8988T (cell line): ENCODE measurements around the gene STRA6.

Source experiments
- DNase-seq: peaks from one replicate; pipeline ENCODE4 v3.0.0; 2011

STRA6 gene

DNA sequence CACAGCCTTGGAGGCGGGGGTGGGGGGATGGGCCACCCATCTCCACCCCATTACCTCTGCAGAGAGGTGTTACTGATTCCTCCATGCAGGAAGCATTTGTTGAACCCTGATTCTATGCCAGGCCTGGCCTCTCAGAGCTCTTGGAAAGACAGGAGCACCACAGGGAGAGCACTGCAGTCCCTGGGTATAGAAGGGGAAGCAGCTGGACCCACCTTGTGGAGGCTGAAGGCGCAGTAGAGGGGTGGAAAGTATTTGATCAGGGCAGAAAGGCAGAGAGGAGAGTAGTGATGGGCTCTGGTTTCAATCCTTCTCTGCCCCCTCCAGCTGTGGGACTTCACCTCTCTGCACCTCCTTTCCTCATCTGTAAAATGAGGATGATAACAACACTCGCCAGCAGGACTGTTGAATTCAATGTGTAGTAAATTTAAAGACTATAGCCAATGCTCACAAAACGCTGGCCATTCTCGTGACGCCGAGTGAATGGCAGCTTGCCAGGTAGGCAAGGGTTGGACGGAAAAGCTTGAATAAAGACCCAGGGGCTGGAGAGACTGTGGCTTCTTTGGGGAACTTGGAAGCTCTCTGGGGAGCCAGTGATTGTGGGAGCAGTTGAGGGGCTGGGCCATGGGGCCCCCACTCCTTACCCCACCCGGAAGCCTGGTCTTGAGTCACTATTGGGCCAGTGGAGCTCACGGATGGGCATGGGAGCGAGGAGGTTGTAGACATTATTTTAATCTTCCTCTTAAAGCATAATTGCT is 25.6 kb upstream of the STRA6 start:
- no peak for DNase-seq

DNA sequence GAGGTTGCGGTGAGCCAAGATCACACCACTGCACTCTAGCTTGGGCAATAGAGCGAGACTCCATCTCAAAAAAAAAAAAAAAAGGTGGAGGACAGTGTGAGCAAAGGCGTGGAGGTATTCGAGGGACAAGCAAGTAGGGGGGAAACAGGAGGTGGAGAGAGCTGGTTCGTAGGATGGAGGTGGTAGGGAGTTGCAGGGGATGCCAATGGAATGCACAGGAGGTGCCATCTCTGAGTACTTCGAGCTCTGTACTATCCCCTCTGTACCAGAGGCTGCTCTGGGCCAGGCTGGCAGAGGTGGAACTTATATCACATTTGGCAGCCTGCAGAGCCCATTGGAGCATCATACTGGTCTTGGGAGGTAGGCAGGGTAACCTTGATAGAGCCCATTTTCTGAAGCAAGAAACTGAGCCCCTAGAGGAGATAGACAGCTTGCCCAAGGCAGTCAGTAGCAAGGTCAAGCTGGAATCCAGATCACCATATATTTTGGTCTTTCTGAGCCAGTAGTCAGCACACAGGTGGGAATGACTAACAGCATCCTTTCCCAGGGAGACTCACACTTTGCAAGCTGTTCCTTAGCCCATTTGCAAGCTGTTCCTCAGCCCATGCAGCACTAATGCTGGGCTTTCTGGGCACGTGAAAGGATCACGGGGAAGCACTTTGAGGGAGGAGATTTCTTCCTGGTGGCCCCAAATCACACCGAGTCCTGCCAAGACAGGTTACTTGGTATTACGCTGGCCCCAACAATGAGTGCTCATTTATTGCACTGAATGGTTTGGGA is 24.4 kb upstream of the STRA6 start:
- DNase-seq: no peak

DNA sequence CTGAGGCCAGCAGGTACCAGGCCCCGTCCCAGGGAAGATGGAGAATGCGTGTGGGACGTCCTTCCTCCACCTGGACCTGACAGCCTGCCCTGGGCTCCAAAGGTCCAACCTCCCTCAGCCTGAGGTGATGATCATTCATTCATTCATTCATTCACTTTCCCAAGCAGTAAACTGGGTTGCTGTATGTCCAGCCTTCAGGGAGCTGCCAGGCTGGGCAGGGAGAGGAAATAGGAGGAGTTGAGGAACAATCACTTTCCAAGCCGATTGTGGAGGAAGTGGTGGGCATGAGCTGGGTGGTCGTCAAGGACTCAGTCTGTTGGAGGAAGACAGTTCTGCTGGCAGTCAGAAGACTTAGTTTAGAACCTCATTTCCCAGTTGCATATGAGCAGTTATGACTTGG is 23.3 kb upstream of the STRA6 start:
- no peak for DNase-seq

DNA sequence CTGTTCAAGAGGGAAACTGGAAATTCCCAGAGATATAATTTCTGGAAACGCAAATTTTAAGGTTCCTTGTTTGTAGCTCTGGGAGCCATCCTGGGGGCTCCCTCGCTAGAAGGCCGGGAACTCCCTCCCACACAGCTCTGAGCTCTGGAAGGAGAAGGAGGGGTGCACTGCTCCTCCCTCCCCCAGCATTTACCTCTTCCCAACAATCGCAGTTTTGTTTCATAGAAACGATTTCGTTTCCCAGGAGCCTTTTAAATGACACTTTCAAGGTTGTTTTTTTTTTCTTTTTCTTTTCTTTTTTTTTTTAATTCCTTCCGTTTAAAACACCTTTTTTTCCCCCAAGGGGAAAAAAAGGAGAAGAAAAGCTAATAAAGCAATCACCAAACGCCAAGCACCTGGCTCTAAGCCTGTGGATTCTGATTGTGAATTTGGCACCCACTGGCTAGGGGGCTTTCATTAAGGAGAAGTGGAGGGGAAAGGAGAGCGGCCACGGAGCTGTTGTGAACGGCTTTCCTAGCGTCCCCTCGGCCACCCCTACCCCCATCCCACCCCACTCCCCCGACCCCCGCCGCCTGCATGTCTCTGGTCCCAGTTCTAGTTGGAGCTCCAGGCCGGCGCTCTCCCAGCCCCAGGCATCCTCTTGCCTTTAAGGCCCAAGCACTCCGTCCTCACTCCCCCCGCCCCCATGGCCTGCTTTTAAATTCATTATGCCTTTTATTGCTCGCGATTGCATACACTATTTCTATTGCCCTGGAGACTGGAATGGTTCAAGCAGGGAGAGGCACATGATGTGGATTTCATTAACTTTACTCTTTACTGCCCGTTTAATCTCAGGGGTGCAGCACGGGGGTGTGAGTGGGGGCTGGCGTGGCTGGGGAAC is 19.9 kb upstream of the STRA6 start:
- no peak for DNase-seq

DNA sequence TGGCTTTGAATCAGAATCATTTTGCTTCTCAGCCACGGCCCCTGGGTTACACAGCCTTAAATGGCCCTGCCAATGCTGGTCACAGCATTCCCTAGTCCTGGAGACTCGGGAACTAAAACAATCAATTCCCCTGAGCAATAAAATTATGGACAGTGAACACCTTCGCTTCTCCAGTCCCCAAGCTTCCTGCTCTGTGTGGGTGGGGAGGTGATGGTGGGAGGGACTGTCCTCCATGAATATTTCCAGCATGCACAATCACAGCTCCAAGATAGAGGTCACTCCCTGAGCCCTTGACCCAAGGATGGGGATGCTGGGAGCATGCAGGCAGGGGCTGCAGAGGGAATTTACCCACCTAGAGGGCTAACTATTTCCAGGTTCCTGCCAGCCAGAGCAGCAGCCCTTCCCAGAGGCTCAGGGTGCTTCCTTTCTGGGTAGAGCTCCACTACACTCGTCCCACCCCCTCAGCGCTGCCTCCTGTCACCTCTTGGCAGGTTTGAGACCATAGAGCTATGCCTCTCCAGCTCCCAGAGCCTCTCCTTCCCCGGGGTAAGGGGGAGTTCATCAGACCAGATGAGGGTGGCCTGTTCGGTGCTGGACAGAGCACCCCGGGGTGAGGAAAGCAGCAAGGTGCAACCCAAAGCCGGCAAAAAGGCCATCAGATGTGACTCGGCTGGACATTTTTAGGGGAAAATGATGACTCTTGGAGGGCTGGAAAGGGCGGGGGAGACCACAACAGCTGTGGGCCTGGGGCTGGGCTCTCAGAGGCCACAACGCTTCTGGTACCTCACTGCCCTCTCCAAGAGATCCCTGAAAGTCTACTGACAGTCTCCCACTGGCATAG is 19.0 kb upstream of the STRA6 start:
- DNase-seq: no peak

DNA sequence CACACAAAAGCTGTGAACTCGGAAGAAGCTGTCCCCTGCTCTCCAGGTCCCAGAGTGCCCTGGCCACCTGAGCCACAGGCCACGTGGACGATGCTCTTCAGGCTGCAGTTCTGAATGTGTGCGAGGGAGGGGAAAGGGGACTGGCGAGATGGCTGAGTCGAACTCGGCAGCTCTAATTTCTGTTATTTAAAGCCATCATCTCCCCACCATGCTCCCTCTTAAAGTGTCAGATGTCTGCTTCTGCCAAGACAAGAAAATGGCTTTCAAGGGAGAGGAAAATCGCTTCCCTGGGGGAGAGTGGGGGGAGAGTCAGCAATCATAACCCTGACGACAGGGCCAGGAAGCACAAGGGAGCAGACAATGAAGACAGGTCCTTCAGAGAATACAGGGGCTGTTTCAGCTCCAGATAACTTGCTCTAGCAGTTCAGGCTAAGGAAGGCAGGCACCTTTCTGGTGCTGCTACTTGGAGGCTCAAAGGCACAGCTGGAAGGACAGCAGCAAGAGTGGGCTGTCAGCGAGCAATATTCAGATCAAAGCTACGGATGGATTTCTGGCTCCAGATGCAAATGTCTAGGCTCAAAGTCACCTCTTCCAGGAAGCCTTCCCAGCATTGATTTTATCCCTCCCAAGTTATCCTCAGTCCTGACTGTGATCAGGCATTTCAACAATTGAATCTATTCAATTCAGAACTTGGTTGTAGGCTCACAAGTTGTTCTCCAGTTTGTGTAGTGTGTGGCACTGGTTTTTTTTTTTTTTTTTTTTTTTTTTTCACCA is 18.1 kb upstream of the STRA6 start:
- DNase-seq: no peak

DNA sequence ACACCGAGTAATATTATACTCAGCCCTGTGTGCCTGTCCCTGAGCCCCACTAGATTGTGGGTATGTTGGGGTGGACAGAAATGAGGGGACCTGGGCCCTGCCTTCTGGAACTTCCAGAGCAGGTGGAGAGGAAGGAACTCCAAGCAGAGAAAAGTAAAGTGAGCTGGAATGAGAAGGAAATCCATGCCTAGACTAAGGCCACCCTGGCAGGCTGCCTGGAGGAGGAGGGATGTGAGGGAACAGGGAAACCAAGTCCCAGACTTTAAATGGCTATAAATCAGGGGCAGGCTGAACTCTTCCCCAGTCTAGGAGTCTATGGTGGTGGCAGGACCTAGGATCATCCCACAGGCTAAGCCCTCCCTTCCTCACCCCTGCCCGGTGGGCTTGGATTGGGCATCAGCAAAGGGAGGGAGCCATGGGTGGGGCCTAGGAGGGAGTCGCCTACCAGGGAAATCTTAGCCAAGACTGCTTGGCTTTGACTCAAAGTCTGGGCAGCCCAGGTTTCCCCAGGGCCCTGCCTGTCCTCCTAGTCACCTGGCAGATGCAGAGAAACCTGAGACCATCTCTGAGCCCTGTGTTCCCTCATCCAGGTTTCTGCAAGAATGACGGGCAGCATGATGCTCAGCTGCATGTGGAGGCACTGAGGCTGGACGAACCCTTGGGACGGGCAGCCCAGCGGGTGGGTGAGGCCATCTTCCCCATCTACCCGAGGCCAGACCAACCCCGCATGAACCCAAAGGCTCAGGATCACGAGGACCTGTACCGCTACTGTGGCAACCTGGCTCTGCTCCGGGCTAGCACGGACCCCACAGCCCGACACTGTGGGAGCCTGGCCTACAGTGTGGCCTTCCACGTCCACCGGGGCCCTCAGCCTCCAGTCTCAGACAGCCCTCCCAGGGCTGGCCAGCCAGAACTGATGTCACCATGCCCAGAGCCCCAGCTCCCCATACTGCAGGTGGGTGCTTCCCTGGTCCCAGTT is 15.6 kb upstream of the STRA6 start:
- DNase-seq: no peak

DNA sequence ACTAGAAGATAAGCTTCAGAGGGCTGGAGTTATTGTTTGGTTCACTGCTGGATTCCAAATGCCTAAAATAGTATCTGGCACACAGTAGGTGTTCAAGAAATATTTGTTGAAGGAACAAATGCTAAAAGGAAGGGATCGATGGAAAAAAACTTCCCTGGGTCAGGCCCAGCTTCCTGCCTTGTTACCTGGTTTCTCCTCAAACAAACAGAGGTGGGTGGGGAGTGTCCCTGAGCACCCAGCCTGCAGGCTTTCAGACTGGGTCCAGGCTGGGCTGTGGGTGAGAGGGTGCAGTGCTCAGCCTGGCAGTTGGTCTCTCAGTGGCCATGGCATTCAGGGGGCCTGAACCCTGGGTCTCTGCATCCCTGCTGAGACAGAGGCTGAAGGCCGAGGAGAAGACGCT is 14.4 kb upstream of the STRA6 start:
- no peak for DNase-seq

DNA sequence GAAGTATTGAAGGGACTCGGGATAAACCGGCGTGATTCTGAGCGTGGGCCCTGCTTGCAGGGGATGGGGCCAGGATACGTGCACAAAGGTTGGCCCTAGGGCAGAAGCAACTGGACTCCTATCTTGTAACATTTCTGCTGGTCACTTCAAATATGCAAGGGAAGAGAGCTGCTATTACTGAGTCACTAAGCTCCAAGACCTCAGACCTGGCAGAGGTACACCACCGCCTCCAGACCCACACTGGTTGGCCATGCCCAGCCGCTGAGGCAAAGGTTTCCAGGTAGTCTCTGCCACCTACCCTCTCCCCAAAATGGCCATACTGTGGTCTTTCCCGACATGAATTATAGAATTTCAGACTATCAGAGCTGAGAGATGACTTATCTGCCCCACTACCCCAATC is 13.4 kb upstream of the STRA6 start:
- DNase-seq: no peak

DNA sequence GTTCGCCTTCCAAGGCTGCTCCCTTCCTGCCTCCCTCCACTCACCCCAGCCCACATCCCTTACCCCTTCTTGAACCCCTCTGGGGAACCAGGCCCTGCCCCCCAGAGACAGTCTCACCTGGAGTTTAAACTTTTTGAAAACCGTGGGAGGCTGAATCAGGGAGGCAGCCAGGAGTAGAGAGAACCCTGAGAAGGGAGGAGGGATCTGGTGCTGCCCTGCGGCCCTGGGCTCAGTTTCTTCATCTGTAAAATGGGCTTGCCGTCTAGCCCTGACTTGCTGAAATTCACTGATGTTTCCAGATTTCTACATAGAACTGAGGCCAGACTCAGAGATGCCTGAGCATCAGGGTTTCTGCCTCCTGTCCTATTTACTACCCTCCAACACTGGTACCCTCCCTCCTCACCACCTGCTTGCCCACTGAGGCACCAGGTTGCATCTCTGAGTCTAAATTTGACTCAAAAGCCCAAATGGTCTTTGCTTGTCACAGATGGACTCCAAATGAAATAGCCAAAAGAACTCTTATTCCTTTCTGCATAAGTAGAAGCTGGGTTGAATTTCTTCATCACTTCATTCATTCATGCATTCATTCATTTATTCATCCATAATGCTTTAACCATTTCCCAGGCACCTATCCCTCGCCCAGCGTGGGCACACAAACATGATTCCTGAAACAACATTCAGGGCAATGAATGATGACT is 11.9 kb upstream of the STRA6 start:
- no peak for DNase-seq

DNA sequence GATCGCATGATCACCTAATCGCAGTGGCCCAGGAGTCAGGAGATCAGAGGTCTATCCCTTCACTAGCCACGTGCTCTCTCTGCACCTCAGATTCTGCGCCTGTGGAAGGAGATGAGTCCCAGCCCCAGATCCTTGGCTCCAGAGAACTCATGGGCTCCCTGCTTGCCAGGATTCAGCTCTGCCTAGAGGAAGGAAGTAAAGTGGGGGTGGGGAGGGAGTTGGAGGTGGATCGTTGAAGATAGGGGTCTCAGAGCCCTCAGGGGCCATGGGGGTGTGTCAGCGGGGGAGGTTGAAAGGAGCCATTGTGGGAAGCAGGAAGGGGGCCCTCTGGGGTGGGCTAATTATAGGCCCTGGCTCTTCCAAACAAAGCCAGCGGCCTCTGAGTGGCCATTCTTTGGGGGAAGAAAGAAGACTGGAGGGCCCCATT is 11.3 kb upstream of the STRA6 start:
- no peak for DNase-seq

DNA sequence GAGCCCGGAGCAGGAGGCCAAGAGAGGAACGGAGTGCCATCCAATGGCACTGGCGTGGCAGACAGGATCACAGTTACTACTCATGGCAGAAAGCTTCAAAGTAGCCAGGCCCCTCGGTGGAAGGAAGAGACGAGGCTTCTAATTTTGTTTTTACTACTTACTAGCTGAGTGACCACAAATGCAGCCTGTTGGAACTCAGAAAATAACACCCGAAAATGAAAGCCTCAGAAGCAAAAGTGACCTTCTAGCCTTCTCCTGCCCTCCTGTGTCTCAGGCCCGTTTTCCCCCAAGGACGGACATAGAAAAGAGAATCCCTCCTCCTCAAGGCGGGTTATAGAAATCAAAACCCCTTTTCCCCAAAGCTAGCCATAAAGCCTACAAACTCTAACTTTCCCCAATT is 9.9 kb upstream of the STRA6 start:
- DNase-seq: no peak

DNA sequence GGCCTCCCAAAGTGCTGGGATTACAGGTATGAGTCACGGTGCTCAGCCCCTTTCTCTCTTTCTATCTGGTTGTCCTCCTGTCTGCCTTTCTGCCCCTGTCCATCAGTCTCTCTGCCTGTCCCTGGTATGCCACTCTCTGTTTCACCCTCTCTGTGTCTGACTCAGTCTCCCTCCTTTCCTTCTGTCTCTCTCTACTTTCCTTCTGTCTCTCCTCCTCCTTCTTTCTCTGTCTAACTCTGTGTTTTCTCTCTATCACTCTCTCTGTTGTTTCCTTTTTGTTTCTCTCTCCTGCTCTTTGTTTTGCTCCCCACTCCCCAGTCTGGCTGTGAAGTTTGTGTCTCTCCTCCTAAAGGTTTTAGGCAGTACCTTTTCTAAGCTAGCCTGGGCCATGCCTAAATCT is 9.1 kb upstream of the STRA6 start:
- DNase-seq: no peak

DNA sequence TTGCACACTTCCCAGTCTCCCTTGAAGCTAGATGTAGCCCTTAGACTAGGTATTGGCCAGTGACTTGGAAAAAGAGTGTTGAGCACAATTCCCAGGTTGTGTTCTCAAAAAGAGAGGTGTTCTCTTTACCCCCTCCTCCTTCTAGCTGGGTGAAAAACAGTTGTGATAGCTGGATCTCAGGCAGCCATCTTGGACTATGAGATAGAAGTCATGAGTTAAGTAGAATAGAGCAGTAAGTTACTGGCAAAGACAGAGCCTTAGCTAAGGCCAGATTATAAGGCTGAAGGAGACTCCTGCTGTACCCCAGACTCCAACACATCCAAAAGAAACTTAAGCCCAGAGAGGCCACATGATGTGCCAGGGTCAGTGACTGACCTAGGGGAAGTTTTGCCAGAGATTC is 8.1 kb upstream of the STRA6 start:
- no peak for DNase-seq

DNA sequence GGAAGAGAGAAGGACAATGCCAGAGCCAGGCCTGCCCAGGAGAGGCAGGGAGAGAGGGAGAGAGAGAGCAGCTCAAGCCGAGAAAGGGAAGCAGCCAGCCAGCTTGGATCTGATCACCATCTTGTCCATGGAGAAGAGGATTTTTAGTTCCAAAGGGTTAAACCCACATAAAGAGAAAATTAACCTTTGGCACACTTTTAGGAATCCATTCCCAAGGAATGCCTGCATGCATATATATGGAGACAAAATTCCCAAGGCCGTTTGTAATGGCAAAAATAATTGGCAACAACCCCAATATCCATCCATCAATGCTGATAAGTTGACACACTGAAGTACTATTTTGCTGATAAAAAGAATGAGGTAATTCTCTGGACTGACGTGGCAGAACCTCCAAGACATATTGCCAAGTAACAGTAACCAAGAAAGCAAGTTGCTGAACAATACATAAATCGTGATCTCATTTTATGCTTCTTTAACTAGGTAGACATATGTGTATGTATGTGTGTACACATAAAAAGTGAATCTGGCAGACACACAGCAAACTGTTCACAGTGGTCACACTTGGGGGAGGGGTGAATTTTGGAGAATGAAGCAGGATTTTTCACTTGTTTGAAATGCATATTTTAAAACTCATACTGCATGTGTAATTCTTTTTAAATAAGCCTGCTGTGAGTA is 7.5 kb upstream of the STRA6 start:
- no peak for DNase-seq

DNA sequence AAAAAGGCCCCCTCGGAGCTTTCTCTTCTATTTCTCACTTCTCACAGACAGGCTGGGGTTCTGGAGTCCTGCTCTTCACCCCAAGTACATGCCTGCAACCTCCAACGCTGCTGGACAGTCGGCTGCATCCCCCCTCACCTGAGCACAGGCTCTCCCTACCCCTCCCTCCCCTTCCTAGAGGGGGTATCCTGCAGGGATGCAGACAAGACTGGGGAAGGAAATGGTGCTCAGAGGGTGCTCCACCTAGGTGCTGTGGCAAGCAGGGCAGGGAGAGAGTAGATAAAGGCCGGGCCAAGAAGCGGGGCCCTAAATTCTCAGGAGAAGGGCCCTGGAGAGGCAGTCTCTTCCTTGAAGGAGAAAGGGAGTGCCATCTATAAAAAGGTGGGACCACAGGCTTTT is 7.0 kb upstream of the STRA6 start:
- no peak for DNase-seq

DNA sequence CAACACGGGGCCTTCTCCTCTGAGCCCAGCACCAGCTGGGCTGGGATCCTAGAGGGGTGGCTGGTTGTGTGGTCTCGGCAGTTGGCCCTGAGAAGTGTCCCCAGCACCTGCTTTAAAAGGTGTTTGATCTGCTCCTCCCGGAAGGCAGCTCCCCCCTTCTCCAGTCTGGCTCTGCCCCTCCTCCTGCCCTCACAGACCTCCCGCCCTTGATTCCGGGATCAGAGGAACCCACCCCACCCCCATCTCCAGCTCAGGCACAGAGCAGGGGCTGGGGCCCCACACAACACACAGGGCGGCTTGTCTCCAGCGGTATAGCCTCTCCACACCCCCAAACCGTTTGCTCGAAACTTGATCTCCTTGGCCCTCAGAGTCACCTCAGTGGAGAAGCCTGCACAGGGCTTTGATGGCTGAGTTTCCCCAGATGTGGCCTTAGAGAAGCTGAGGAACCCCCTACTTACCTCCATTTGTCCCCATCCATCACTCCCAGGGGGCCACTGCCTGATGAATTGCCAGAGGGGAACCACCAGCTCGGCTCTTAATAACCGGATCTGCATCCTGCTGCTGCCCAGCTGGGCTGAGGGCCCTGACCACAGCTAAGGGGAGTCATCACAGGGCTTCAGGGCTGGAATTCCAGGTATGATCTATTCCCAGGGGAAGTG is 6.4 kb upstream of the STRA6 start:
- DNase-seq: no peak

DNA sequence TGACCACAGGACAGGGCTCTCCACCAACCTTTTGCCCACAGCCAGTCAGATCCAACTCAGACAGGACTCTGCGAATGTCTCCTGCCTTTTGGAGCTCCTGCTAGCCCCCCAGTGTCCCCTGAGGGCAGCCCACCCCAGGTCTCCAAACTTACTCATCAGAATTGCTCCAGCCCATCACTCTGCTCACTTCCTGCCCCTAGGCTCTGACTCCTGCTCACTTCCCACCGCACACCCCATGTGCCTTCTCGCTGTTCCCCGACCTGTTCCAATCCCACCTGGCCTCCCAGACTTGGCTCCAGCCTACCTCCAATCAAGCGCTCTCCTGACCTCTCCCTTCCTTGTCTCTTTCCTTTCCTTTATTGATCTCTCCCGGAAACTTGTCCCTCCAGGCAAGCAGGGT is 5.9 kb upstream of the STRA6 start:
- no peak for DNase-seq
